Measurements from ENCODE around the gene CCDC61. TPM values are rescaled to one million over a fixed set of nuclear protein-coding genes. Genes with fewer than 3 reads are reported as not detected.

Gene CCDC61
- total RNA-seq, 1 donor from 2014 or later, result 9.5 TPM

DNA sequence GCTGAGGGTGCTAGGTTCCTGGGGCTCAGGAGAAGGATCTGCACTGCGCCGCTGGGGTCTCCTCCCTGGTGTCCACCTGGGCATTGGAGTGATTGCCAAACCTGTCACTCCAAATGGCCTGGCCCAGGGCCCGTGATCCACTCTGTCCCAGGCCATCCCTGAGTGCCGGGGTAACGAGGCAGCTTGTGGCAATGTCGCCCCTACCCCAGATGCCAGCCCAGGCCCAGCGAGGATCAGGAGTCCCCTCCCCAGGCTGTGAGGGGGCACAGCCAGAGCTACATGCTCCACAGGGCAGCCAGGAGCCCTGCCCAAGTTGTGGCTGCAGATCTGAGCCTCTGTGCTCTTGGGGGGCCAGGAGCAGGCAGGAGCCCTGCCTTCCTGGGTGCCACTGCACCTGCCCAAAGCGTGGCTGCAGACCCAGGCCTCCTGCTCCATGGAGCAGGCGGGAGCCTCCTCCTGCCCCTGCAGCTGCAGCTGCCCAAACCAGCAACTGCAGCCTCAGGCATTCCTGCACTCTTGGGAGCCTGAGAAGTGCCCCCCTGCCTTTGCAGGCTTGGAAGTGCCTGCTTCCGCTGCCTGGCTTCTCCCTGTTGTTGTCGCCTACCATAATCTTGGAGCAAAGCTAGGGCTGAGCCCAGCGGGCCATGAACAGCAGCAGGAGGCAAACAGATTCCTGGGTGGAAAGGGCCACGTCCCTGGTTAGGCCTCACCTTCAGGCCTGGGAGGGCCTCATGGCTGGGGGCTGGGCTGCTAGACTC is 40.9 kb downstream of the CCDC61 start:
- peaks cover 3% of the 10 kb centered on the region for H3K36me3 Mint-ChIP-seq (ENCODE audit: low read depth, unreplicated experiment)
- no peak for DNase-seq (ENCODE audit: low spot score)
- peaks cover 6% of the 10 kb centered on the region for H3K27me3 Mint-ChIP-seq (ENCODE audit: unreplicated experiment)
- TF ChIP-seq, protein P1, sequence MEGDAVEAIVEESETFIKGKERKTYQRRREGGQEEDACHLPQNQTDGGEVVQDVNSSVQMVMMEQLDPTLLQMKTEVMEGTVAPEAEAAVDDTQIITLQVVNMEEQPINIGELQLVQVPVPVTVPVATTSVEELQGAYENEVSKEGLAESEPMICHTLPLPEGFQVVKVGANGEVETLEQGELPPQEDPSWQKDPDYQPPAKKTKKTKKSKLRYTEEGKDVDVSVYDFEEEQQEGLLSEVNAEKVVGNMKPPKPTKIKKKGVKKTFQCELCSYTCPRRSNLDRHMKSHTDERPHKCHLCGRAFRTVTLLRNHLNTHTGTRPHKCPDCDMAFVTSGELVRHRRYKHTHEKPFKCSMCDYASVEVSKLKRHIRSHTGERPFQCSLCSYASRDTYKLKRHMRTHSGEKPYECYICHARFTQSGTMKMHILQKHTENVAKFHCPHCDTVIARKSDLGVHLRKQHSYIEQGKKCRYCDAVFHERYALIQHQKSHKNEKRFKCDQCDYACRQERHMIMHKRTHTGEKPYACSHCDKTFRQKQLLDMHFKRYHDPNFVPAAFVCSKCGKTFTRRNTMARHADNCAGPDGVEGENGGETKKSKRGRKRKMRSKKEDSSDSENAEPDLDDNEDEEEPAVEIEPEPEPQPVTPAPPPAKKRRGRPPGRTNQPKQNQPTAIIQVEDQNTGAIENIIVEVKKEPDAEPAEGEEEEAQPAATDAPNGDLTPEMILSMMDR (IDR thresholded peaks at IDR 0.05; ENCODE audit: unreplicated experiment), result no peak
- H3K4me1 Mint-ChIP-seq (ENCODE audit: unreplicated experiment), result no peaks in the 10 kb centered on the region
- no peak overlapping the region for H3K4me3 Mint-ChIP-seq (ENCODE audit: unreplicated experiment)
- H3K9me3 Mint-ChIP-seq (ENCODE audit: unreplicated experiment), result no peaks in the 10 kb centered on the region
- H3K27ac Mint-ChIP-seq (ENCODE audit: unreplicated experiment), result no peak overlapping the region

DNA sequence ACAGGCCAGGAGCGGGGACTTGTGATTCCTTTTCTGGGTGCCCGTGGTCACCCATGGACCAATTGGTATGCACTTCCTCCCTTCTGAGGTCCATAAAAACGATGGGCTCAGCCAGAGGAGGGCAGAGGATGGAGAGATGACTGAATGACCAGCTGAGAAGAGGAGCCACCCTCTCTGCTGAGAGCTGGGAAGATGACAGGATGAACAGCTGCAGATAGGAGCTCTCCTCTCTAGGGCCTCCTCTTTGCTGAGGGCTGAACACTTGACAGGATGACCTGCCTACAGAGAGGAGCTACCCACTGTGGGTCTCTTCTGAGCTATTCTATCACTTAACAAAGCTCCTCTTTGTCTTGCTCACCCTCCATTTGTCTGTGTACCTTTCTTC is 41.5 kb downstream of the CCDC61 start:
- no peak overlapping the region for H3K27ac Mint-ChIP-seq (ENCODE audit: unreplicated experiment)
- H3K4me3 Mint-ChIP-seq (ENCODE audit: unreplicated experiment), result no peak overlapping the region
- TF ChIP-seq, protein P1 (IDR thresholded peaks at IDR 0.05; ENCODE audit: unreplicated experiment), result no peak

DNA sequence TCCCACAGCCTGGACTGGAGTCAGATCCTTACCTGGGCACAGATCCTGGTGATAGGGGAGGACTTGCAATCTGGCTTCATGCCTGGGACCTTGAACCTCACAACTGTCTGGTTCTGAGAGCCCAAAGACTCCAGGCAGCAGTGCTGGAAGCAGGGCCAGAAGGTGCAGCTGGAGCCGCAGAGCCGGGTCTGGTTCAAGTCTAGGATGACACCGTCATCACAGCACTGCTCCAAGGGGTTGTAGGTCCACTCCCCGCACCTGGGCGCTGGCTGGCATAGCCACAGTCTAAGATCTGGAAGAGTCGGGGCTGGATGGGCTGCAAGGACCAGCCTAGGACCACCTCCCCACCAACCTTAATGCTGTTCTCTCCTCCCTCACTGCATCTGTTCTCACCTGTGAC is 44.9 kb downstream of the CCDC61 start:
- Mint-ChIP-seq H3K9me3 (ENCODE audit: unreplicated experiment) (no peaks in the 10 kb centered on the region), H3K27ac (ENCODE audit: unreplicated experiment) (no peak overlapping the region), H3K4me3 (ENCODE audit: unreplicated experiment) (no peak overlapping the region), H3K27me3 (ENCODE audit: unreplicated experiment) (peaks cover 11% of the 10 kb centered on the region), H3K36me3 (ENCODE audit: low read depth, unreplicated experiment) (peaks cover 9% of the 10 kb centered on the region), H3K4me1 (ENCODE audit: unreplicated experiment) (no peaks in the 10 kb centered on the region)
- TF ChIP-seq, protein P1 (IDR thresholded peaks at IDR 0.05; ENCODE audit: unreplicated experiment), result no peak
- DNase-seq (ENCODE audit: low spot score), result no peak

More for the DNA sequence above, 41.5 kb downstream of the CCDC61 start:
- peaks cover 3% of the 10 kb centered on the region for H3K36me3 Mint-ChIP-seq (ENCODE audit: low read depth, unreplicated experiment)
- peaks cover 6% of the 10 kb centered on the region for H3K27me3 Mint-ChIP-seq (ENCODE audit: unreplicated experiment)
- no peaks in the 10 kb centered on the region for H3K9me3 Mint-ChIP-seq (ENCODE audit: unreplicated experiment)
- DNase-seq (ENCODE audit: low spot score), result no peak
- no peaks in the 10 kb centered on the region for H3K4me1 Mint-ChIP-seq (ENCODE audit: unreplicated experiment)

DNA sequence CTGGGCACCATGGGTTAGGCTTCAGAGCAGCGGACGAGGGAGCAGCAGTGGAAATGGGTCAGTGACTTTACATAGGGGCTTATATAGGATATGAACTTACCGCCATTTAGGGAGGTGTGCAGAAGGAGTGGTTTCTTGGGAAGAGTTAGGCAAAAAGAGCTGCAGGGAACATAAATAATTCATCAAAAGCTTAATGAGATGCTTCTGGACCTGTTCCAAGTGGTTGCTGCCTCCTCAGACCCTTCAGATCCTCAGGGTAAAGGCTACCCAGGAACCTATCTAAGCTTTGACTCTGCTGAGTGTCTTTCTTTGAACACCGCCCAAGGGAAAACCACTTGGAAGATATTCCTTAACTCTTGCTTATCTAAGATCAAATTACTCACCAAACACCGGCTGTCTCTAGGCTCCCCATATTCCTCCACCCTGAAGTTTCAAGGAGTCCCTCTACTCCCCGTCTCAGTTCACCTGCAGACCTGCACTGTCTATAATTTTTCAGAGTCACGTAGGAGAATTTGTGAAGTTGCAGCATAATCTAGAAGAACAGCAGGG is 45.8 kb downstream of the CCDC61 start, which contains the start of gene IGFL4:
IGFL4 (minus strand) TSS at position 51 of the 549 bp plus-strand sequence; CDS start at position 11, 40 bp downstream.
- peak within 1 kb of the TSS; percentile 51 for H3K4me3 Mint-ChIP-seq (ENCODE audit: unreplicated experiment)
- peaks cover 9% of the 10 kb centered on the region for H3K36me3 Mint-ChIP-seq (ENCODE audit: low read depth, unreplicated experiment)
- H3K4me1 Mint-ChIP-seq (ENCODE audit: unreplicated experiment), result no peaks in the 10 kb centered on the region
- H3K27me3 Mint-ChIP-seq (ENCODE audit: unreplicated experiment), result peaks cover 11% of the 10 kb centered on the region
- no peak within 1 kb of the TSS for H3K27ac Mint-ChIP-seq (ENCODE audit: unreplicated experiment)
- H3K9me3 Mint-ChIP-seq (ENCODE audit: unreplicated experiment), result no peaks in the 10 kb centered on the region
- no peak for DNase-seq (ENCODE audit: low spot score)
- TF ChIP-seq, protein P1 (IDR thresholded peaks at IDR 0.05; ENCODE audit: unreplicated experiment), result no peak
